K562 (cell line): ENCODE data around the gene KMT2E. TPM values are rescaled to one million over a fixed set of nuclear protein-coding genes. Genes with fewer than 3 reads are reported as not detected.

Experiments used
- CREM ChIP-seq: IDR thresholded peaks from 2 replicates; pipeline ENCODE4 v1.6.1; 2014; ENCODE audit warnings: antibody characterized with exemption, low read depth
- CUX1 ChIP-seq: fragments of 200-800 bp; sonication (Bioruptor generic); IDR thresholded peaks from 2 replicates; pipeline ENCODE4 v1.6.1; 2016; ENCODE audit warnings: missing genetic modification characterization, missing compliant biosample characterization
- DEAF1 ChIP-seq: fragments of 450-650 bp; formaldehyde crosslinking; IDR thresholded peaks from 2 replicates; pipeline ENCODE4 v1.4.0; 2020; ENCODE audit warnings: mild to moderate bottlenecking, moderate library complexity
- ETV6 ChIP-seq, 3 experiments: fragments of 150-350 bp in 1 of 3; sonication (generic) in 1 of 3; formaldehyde crosslinking in 1 of 3; IDR thresholded peaks; 2 replicates each; pipeline versions ENCODE4 v1.6.1 to v1.8.0; 2014 to 2022; ENCODE audit warnings: borderline replicate concordance in 2 of 3, low read depth in 2 of 3, antibody characterized with exemption in 1 of 3, low read length in 1 of 3, mild to moderate bottlenecking in 1 of 3, missing genetic modification reagents in 1 of 3
- HEY1 ChIP-seq: fragments of 250-450 bp; sonication (Bioruptor Pico); IDR thresholded peaks from 2 replicates; pipeline ENCODE4 v1.5.0; 2020; ENCODE audit warnings: mild to moderate bottlenecking, moderate library complexity, borderline replicate concordance
- MLX ChIP-seq, 2 experiments: fragments of 450-650 bp in 1 of 2; sonication (generic) in 1 of 2; formaldehyde crosslinking; conservative IDR thresholded peaks; 2 replicates each; pipeline versions ENCODE4 v1.4.0 to v1.8.1; 2020 to 2022; ENCODE audit warnings: mild to moderate bottlenecking in 1 of 2, missing genetic modification reagents in 1 of 2
- NFATC3 ChIP-seq: fragments of 450-650 bp; IDR thresholded peaks from 2 replicates; pipeline ENCODE4 v1.6.1; 2017; ENCODE audit warnings: mild to moderate bottlenecking
- NR2F6 ChIP-seq: fragments of 450-650 bp; formaldehyde crosslinking; IDR thresholded peaks from 2 replicates; pipeline ENCODE4 v1.4.0; 2020; ENCODE audit warnings: mild to moderate bottlenecking
- PYGO2 ChIP-seq: fragments of 450-650 bp; IDR thresholded peaks from 2 replicates; pipeline ENCODE4 v1.6.1; 2016; ENCODE audit warnings: mild to moderate bottlenecking, missing genetic modification characterization, moderate library complexity, missing compliant biosample characterization
- RB1 ChIP-seq: fragments of 450-650 bp; IDR thresholded peaks from 2 replicates; pipeline ENCODE4 v1.6.1; 2017; ENCODE audit warnings: low read depth, mild to moderate bottlenecking
- SETDB1 ChIP-seq: IDR thresholded peaks from one replicate; pipeline ENCODE4 v1.6.1; 2012; ENCODE audit warnings: low read length, control low read depth, inconsistent platforms
- SMAD3 ChIP-seq: fragments of 450-650 bp; formaldehyde crosslinking; conservative IDR thresholded peaks from 2 replicates; pipeline ENCODE4 v1.4.0; 2020; ENCODE audit warnings: mild to moderate bottlenecking
- SMAD4 ChIP-seq: fragments of 250-450 bp; sonication (Bioruptor Pico); conservative IDR thresholded peaks from 2 replicates; pipeline ENCODE4 v1.8.0; 2021; ENCODE audit warnings: inconsistent platforms, mild to moderate bottlenecking, moderate library complexity
- TRIM28 ChIP-seq: fragments of 450-650 bp; IDR thresholded peaks from 2 replicates; pipeline ENCODE4 v1.6.1; 2017
- ZHX1 ChIP-seq: fragments of 150-350 bp; conservative IDR thresholded peaks from 2 replicates; pipeline ENCODE4 v1.6.1; 2014; ENCODE audit warnings: low read length
- ZNF143 ChIP-seq: sonication (generic); formaldehyde crosslinking; IDR thresholded peaks from 2 replicates; pipeline ENCODE4 v1.9.0; 2022; ENCODE audit warnings: mild to moderate bottlenecking, missing genetic modification reagents
- ZNF23 ChIP-seq: fragments of 250-450 bp; sonication (Bioruptor Pico); IDR thresholded peaks from 2 replicates; pipeline ENCODE4 v1.4.0; 2020; ENCODE audit warnings: mild to moderate bottlenecking
- ZNF75A ChIP-seq: fragments of 450-650 bp; formaldehyde crosslinking; IDR thresholded peaks from 2 replicates; pipeline ENCODE4 v1.4.0; 2020; ENCODE audit warnings: mild to moderate bottlenecking
- polyA plus RNA-seq, 8 experiments: library from polyadenylated mRNA; depleted of rRNA in 4 of 8; stranded (reverse) in 5 of 8; unstranded in 3 of 8; fragments of >200 nt; fragmentation: Nextera tagmentation in 2 of 8; fragmentation: Illumina TruSeq in 1 of 8; extraction: Ambion mirVana in 2 of 8; extraction: Trizol in 1 of 8; gene quantifications; 2 replicates each; pipeline versions ENCODE4 v1.2.1 to v1.2.3, GENCODE V29; 2011 to 2014; ENCODE audit warnings: inconsistent platforms in 1 of 8, missing spikeins in 1 of 8
- total RNA-seq, 7 experiments: library from RNA; depleted of rRNA in 6 of 7; stranded (reverse); fragments of >200 nt in 6 of 7; fragmentation: Illumina TruSeq in 2 of 7; extraction: Trizol in 2 of 7; gene quantifications; 2 replicates each; pipeline versions ENCODE4 v1.2.1 to v1.2.3, GENCODE V29; 2011 to 2021; ENCODE audit warnings: low replicate concordance in 1 of 7

The KMT2E gene
- total and polyA plus RNA-seq, 9 of the 15 experiments (the other 6 are each of a cell fraction or from before 2014, with no cell fraction given) = 8.9 to 55.3 (median 38.1) TPM

- TF ChIP-seq TRIM28 = no peak
- peak; percentile 14; the same call in 1 of the 2 replicates for TF ChIP-seq DEAF1
- no peak for TF ChIP-seq SETDB1
- no peak for TF ChIP-seq ZNF23 (CRISPR knock-in tag)
- no peak for TF ChIP-seq SMAD4
- TF ChIP-seq HEY1 (CRISPR knock-in tag) = 0 out of 2 replicates have a peak, but pooled peaks have one; percentile 44
- TF ChIP-seq SMAD3 (CRISPR knock-in tag) = no peak
- TF ChIP-seq ZNF143 (CRISPR knock-in tag) = no peak
- TF ChIP-seq RB1 = no peak
- no peak for TF ChIP-seq CREM
- 0 out of 4 replicates have a peak, but pooled peaks of 1 of the 2 experiments have one; percentile 74 for TF ChIP-seq MLX (CRISPR knock-in tag; conservative IDR thresholded peaks at IDR 0.05)
- TF ChIP-seq ETV6 (IDR thresholded peaks at IDR 0.05; ENCODE audit: borderline replicate concordance in 1 of 2, low read depth in 2 of 2, low read length in 1 of 2) = no peak
- no peak for TF ChIP-seq ETV6 (CRISPR knock-in tag; IDR thresholded peaks at IDR 0.05; ENCODE audit: borderline replicate concordance)
- TF ChIP-seq NFATC3 = peak; percentile 71; the same call in 1 of the 2 replicates
- peak; percentile 73 for TF ChIP-seq CUX1 (CRISPR knock-in tag)
- no peak for TF ChIP-seq PYGO2 (tag)
- TF ChIP-seq ZHX1 = no peak
- peak; percentile 6; the same call in 1 of the 2 replicates for TF ChIP-seq NR2F6
- 0 out of 2 replicates have a peak, but pooled peaks have one; percentile 8 for TF ChIP-seq ZNF75A (CRISPR knock-in tag)
Observed at GRCh38 chr7:105011831-105012502, 2.0 kb upstream of the KMT2E start (continued).
